ENCODE results near the gene ABI3. TPM values are rescaled to one million over a fixed set of nuclear protein-coding genes. Genes with fewer than 3 reads are reported as not detected.

ABI3 gene
- total and polyA plus RNA-seq, 9 of the 15 experiments (the other 6 are each of a cell fraction or from before 2014, with no cell fraction given), result not detected

DNA sequence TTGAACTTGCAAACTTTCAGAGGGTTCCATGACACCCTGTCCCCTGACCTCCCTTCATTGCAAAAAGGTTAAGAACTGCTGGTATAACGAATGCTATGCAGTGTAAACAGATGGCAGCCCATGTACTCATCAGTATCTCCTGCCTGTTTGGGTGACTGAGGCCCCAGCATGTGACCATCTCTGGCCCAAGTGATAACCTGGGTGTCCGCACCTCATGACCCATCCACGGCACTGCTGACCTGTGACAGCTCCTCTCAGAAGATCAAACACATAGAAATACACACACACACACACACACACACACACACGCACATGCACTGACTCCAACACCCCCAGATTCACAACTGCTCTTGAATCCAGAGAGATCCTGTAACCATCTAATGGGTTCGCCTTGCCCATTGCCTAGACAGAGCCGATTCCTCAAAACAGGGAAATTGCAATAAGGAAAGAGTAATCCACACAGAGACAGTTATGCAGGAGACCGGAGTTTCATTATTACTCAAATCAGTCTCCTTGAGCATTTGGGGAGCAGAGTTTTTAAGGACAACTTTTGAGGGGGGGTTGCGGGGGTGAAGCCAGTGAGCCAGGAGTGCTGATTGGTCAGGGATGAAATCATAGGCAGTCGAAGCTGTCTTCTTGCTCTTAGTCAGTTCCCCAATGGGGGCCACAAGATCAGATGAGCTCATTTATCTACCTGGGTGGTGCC is 31.3 kb downstream of the ABI3 start (continued):
- TF ChIP-seq HNRNPLL (IDR thresholded peaks at IDR 0.05; ENCODE audit: low read depth, low read length, poor library complexity, severe bottlenecking), result no peak
- TF ChIP-seq, protein P1, sequence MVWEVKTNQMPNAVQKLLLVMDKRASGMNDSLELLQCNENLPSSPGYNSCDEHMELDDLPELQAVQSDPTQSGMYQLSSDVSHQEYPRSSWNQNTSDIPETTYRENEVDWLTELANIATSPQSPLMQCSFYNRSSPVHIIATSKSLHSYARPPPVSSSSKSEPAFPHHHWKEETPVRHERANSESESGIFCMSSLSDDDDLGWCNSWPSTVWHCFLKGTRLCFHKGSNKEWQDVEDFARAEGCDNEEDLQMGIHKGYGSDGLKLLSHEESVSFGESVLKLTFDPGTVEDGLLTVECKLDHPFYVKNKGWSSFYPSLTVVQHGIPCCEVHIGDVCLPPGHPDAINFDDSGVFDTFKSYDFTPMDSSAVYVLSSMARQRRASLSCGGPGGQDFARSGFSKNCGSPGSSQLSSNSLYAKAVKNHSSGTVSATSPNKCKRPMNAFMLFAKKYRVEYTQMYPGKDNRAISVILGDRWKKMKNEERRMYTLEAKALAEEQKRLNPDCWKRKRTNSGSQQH (CRISPR knock-in tag; IDR thresholded peaks at IDR 0.05), result peak; percentile 58; the same call in 1 of the 2 replicates
- no peak for TF ChIP-seq SIN3B (IDR thresholded peaks at IDR 0.05; ENCODE audit: low read depth)
- TF ChIP-seq, protein P2, sequence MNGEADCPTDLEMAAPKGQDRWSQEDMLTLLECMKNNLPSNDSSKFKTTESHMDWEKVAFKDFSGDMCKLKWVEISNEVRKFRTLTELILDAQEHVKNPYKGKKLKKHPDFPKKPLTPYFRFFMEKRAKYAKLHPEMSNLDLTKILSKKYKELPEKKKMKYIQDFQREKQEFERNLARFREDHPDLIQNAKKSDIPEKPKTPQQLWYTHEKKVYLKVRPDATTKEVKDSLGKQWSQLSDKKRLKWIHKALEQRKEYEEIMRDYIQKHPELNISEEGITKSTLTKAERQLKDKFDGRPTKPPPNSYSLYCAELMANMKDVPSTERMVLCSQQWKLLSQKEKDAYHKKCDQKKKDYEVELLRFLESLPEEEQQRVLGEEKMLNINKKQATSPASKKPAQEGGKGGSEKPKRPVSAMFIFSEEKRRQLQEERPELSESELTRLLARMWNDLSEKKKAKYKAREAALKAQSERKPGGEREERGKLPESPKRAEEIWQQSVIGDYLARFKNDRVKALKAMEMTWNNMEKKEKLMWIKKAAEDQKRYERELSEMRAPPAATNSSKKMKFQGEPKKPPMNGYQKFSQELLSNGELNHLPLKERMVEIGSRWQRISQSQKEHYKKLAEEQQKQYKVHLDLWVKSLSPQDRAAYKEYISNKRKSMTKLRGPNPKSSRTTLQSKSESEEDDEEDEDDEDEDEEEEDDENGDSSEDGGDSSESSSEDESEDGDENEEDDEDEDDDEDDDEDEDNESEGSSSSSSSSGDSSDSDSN (IDR thresholded peaks at IDR 0.05; ENCODE audit: borderline replicate concordance in 1 of 2, low read depth in 2 of 2, low read length in 2 of 2), result no peak
- no peak for TF ChIP-seq ARID2 (IDR thresholded peaks at IDR 0.05)
- TF ChIP-seq SP2 (IDR thresholded peaks at IDR 0.05; ENCODE audit: extremely low read depth, low read depth, low read length, poor library complexity, severe bottlenecking), result no peak
- TF ChIP-seq BRF1 (IDR thresholded peaks at IDR 0.05; ENCODE audit: borderline replicate concordance, extremely low read depth, insufficient read length), result no peak
- no peak for TF ChIP-seq CEBPG (CRISPR knock-in tag; IDR thresholded peaks at IDR 0.05)
- no peak for TF ChIP-seq CEBPG (tag; conservative IDR thresholded peaks at IDR 0.05 in 1 of 2, IDR thresholded peaks at IDR 0.05 in 1 of 2)
- TF ChIP-seq ZNF347 (CRISPR knock-in tag; IDR thresholded peaks at IDR 0.05; ENCODE audit: low read depth), result no peak
- peak; percentile 96 for TF ChIP-seq ZKSCAN8 (CRISPR knock-in tag; IDR thresholded peaks at IDR 0.05)
- peak; percentile 49; the same call in 1 of the 2 replicates for TF ChIP-seq TCF3 (CRISPR knock-in tag; IDR thresholded peaks at IDR 0.05)
- TF ChIP-seq ZSCAN29 (IDR thresholded peaks at IDR 0.05), result no peak
- no peak for TF ChIP-seq KLF13 (tag; IDR thresholded peaks at IDR 0.05; ENCODE audit: borderline replicate concordance, low read depth)
- TF ChIP-seq NCOR1 (IDR thresholded peaks at IDR 0.05), result peak; percentile 61
- TF ChIP-seq ZBTB17 (CRISPR knock-in tag; IDR thresholded peaks at IDR 0.05), result no peak
- peak; percentile 67 for TF ChIP-seq MTA2 (IDR thresholded peaks at IDR 0.05; ENCODE audit: low read depth)
- TF ChIP-seq, protein P3, sequence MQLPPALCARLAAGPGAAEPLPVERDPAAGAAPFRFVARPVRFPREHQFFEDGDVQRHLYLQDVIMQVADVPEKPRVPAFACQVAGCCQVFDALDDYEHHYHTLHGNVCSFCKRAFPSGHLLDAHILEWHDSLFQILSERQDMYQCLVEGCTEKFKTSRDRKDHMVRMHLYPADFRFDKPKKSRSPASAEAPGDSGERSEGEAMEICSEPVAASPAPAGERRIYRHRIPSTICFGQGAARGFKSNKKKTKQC (CRISPR knock-in tag; IDR thresholded peaks at IDR 0.05), result no peak
- TF ChIP-seq KDM1A (IDR thresholded peaks at IDR 0.05), result peak; percentile 59 to 64; a peak in 3 of 4 replicates
- TF ChIP-seq FOXK1 (CRISPR knock-in tag; IDR thresholded peaks at IDR 0.05; ENCODE audit: borderline replicate concordance), result no peak
- TF ChIP-seq, protein P4, sequence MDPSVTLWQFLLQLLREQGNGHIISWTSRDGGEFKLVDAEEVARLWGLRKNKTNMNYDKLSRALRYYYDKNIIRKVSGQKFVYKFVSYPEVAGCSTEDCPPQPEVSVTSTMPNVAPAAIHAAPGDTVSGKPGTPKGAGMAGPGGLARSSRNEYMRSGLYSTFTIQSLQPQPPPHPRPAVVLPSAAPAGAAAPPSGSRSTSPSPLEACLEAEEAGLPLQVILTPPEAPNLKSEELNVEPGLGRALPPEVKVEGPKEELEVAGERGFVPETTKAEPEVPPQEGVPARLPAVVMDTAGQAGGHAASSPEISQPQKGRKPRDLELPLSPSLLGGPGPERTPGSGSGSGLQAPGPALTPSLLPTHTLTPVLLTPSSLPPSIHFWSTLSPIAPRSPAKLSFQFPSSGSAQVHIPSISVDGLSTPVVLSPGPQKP (CRISPR knock-in tag; IDR thresholded peaks at IDR 0.05), result no peak
- no peak for TF ChIP-seq ZNF23 (CRISPR knock-in tag; IDR thresholded peaks at IDR 0.05)
- no peak for TF ChIP-seq TAF1 (IDR thresholded peaks at IDR 0.05; ENCODE audit: control insufficient read depth, extremely low read depth, insufficient read depth, low read length, severe bottlenecking)

Data from K562 (cell line).